GM19240 (cell line): Measurements from ENCODE around the gene ZNF236.

Experiments
- DNase-seq: peaks from one replicate; pipeline ENCODE4 v3.0.0; 2011; ENCODE audit warnings: low spot score; ENCODE audit not compliant: insufficient read length

ZNF236 gene

DNA sequence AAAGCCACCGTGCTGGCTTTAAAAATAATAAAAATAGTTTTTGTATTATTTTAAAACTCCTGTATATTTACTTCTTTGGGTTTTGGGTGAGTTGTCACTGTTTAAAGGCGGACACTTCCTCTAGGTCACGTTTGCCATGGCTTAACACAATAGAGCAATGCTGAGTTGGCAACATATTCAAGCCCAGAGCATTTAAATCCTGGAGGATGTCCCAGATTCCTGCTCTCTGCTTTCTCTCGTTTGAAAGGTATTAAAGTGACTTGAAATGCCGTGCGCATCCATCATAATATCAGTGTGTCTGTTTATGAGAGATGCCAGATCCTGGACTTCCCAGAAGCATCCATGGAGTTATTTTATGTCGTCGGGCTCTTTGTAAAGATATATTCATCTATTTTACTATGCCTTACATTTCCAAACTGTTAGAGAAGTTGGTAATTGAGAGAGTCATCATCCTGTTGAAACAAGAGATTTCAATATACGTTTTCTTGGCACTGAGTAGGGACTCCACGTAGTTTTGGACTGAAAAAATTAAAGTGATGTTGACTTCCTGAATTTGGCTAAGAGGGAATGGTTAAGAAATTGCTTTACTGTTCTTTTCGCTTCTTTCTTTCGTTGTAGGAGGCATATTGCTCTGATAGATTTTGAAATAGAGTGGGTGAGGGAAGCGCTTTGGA lies 150.6 kb downstream of the ZNF236 start:
- no peak for DNase-seq

DNA sequence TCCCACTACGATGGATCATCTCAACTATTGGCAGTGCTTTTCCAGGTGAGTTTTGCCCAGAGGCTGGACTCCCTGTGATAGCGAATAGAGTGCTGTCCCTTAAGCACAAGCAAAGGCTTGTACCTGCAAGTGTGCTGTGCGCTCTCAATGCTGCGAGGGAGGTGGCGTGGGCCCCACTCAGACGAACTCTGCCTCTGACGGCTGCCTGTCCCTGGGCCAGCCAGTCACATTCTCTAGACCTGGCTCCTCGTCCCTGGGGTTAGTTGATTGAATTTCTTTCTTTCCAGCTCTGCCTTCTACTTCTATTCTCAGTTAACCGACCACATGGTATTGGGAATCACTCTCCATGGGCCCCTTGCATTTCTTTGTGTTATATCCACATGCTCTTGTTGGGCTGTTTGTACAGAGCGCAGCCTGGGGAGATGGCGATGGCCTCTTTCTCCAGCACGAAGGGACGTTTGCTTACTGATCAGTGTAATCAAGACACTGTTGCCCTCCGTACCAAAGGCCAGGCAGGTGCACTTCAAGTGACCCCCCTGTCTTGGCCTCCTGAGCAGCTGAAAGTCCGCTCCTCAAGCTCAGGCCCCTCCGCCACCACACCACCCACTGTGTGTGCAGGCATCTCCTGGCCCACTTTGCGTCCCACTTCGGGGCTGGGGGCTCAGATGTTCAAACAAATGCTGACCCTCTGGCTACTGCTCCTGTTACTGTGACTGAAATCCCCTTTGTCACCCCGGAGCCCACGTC lies 151.3 kb downstream of the ZNF236 start:
- DNase-seq = no peak

DNA sequence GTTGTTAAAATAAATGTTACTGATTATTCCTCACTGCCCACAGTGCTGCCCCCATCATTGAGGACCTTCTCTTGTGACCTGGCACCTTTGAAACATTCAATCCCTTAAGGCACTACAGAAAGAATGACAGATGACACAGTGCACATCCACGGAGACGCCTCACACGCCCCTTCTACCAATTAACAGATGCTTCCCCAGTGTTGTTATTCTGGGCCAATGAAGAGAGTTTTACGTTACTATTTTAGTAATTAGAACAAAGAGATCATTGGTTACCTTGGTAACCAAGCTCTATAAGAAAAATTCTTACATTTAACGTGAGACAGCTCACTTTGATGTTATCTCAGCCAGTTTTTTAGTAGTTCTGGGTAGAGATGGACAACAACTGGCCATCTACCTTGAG lies 152.0 kb downstream of the ZNF236 start:
- no peak for DNase-seq

DNA sequence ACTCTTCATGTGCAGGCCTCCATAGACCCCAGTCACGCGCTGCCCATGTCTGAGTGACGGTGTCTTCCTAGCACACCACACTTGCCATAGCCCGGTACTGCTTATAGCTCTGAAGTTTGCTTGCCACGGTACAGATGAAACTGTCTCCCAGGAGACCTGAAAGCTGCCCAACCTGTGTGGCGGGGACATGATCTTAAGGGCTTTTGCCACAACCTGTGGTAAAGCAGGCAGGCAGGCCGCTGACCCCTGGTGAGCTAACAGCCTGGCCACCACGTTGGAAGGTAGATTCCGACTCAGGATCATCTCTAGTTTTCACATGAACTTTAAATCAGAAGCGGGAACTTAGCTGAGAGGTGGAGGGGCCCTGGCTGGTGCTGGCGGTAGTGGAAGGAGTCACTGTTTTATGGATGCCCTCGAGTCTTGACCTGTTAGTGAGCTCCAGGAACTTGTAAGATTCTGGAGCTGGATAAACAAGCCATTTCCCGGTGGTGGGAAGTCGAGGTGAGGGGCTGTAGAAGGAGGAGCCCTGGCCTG lies 153.3 kb downstream of the ZNF236 start:
- DNase-seq = no peak

DNA sequence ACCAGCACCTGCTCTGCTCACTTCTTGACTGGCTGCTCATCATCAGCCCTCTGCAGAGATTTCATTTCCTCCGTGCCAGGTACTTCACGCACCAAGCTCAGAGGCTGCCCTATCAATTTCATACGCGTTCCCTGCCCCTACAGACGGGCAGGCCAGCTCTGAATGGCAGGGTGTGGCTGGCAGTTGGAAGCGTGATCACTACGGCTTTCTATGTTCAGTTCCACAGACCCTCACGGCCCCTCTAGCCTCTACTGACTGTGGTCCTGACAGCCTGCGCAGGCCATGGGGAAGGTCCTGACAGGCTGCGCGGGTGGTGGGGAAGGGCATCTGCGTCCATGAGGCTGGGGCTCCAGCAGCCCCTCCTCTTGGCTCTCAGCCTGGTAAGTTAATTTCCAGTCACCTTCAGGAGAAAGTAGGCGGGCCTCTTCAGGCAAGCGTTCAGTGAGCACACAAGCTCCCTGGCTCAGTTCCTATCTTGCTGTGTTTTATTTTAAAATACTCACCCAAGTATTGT lies 154.8 kb downstream of the ZNF236 start:
- no peak for DNase-seq

DNA sequence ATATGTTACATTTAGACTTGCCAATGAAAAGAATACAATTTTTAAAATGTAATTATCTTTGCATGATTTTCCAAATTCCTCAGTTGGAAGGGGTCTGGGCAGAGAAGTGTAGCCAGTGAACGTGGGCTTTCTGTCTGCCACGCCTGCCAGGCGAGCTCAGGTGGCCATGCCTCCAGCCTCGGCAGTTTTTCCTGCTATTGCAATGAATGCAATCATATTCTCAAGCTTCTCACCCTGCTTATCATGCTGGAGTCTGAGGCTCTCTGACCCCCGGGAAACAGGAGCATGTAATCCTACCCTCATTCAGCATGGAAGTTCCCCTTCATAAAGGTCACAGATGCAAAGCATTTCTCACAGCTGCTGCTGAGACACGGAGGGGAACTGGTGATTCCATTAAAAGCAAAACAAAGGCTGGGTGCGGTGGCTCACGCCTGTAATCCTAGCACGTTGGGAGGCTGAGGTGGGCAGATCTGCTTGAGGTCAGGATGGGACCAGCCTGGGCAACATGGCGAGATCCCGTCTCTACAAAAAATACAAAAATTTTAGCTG lies 155.4 kb downstream of the ZNF236 start:
- no peak for DNase-seq

DNA sequence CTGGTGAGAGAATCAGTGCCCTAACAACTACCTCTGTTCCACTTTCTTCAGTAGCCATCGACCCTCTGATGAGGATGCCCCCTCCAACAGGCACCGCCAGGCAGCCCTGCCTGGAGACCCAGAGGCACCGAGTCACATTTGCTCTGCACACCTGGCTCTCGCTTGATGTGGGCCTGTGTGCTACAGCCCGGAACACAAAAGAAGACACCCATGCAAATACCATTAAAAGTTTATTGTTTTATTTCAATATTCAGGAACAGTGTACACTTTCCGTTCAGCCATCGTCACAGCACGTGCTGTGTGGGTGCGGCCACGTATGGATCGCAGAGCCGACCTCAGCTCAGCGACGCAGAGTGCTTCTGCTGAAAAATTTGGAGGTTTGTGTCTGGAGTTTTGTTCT lies 156.3 kb downstream of the ZNF236 start:
- no peak for DNase-seq

DNA sequence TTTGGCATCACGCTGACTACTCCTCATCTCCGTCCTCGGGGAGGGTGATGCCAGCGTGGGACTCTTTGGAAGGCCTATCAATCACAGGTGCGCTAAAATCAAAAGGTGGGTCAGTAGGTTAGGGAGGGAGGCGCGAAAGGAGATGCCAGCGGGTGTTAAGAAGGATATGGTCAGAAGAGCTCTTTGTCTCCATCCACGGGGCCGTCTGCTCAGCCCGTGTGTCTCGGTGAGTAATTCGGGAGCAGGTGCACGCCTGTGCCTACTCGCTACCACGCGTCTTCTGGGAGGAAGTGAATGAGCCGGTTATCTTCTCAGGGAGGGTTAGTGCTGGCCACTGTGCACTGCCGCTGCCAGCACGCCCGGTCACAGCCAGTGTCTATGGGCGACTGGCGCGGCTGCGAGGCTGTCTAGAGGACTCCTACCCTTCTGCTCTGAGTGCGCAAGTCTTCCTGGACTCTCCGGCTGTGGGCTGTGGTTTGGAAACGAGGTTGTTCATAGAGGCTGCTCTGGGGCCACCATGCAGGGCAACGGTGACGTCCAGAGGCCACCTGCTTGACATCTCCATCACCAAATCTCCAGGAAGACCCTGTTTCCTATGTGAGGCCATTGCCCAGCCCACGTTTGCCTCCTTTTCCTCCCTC lies 156.9 kb downstream of the ZNF236 start:
- no peak for DNase-seq

DNA sequence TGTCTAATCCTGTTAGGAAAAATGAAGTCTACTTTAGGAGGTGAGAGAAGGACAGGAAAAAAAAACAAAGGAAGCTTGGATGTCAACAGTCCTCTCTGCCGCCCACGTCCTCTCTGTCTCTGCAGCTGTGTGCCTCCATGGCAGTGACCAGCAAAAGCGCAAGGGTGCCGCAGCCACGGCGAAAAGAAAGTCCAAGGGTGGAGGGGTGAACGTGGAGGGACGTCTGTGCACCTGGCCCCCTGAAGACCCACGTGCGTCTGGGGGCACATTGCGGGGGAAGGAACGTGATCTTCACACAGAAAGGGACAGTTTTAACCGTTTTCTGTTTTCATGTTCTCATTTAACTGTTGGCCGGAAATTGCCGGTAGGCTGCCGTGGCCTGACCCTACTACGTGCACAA lies 157.5 kb downstream of the ZNF236 start:
- DNase-seq = no peak

DNA sequence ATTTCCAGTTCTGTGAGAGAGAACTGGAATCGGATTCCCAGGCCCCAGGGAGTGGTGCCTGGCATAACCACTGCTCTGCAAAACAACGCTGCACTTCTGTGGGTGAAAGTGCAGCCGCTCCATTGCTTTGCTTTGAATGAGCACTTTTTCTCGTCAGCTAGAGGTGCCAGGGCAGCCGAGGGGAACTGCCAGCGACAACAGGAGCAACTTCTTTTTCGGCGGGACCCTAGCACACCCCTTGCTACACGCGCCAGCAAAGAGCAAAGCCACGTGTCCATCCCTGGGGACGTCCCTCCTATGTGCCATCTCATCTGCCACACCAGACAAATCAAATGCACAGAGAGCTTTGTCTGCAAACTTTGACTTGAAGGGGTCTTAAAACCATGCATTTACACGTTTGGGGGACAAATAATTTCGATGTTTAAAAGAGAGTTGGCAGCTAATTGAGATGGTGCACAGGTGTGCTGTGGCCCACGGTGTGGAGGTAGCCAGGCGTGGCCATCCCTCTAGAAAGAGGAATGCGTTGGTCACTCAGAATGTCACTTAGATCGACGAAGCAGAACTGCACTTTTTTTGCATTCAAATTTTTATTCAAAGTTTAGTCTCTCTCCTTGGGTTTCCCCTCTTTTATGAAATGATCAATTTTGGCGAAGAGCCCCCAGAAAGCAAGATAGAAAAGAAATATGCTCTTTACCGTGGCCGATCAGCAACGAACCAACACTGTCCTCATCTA lies 158.5 kb downstream of the ZNF236 start:
- DNase-seq = no peak

DNA sequence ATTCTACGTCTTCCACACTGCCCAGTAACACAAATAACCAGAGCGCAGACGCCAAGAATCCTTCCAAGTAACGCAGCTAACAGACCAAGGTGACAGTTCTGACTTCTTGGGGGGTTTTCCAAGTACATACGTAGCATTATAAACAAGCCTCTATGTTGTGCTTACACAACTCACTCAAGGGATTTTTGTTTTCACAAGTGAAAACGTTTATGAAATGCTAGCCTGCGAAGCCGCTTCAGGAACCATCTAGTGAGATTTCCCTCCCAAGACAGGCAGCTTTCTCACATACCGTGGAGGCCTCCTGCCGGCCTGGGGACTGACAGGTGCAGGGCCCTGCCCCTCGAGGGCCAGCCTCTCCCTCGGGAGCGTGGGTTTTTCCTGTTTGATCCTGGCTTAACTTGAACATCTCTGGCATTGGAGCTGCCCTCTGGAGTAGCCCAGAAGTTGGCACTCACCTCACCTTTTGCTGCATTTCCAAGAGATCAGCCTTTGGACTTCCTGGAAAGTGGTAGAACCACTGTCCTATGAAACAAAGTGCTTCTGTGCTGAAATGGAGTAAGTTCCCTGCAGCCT lies 159.1 kb downstream of the ZNF236 start:
- DNase-seq = peak; percentile 27

DNA sequence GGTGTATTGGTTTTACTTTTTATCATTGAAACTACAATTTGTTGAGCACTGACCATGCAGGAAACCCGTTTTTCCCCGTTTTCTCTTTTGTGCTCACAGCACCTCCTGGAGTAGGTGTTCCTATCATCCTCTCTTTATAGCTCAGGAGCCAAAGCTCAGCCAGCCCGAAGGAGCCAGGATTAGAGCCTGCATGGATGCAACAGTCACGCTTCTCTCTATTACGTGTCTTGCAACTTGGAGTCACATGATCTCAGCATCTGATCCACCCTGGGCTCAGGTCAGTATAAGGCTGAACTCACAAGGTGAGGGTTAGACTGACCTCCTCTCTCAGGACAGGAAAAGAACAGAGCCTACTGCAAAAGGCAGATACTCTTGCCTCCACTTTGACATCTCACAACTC lies 159.7 kb downstream of the ZNF236 start:
- DNase-seq = no peak

DNA sequence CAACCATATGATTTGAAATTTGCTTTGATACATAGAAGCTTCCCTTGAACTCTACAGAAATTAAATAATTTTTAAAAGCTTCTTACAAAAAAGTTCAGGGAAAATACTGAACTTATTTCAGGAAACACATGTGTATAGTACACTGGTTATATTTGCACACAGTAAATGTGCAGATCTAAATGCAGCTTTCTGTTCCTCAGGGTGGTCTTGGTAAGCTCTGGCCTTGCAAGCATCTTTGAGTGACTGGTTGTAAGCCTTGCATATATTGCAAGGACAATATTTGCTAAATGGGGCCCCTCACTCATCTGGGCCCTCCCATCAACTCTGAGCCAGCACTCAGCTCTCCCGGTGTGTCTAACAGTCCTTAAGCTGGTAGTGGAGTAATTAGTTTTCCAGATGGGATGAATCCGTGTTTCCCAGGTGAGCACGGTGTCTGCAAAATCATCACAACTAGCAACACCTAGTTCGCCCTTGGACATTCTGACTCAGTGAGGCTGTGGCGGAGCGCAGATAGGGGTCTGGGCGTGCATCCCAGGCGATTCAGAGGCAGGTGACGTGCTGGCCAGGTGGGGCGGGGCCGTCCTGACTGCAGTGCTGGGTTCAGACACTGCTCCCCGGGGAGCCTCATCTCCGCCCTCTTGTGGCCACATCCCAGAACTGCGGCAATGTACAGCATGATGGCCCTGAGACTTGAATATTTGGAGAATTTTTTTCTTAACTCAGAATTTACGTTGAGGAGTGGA lies 160.7 kb downstream of the ZNF236 start:
- DNase-seq = peak; percentile 92

DNA sequence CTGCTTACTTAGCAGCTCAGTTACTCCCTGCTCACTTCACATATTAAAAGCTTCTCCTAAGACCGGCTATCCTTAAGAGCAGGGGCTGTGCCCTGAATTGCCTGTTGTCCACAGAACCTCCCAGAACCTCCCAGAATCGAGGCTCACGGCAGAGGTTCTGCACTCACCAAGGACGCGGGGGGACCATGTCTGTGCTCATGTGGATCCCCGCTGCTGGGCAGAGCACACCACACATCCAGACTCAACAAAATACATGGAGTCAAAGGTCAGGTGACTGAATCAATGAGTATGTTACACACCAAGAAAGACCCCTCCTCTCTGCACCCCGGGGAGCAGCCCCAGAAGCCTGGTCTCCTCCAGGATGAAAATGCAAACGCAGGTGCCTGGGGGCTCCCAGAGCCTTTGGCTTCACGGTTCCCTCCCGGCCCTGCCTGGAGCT lies 161.3 kb downstream of the ZNF236 start:
- no peak for DNase-seq

DNA sequence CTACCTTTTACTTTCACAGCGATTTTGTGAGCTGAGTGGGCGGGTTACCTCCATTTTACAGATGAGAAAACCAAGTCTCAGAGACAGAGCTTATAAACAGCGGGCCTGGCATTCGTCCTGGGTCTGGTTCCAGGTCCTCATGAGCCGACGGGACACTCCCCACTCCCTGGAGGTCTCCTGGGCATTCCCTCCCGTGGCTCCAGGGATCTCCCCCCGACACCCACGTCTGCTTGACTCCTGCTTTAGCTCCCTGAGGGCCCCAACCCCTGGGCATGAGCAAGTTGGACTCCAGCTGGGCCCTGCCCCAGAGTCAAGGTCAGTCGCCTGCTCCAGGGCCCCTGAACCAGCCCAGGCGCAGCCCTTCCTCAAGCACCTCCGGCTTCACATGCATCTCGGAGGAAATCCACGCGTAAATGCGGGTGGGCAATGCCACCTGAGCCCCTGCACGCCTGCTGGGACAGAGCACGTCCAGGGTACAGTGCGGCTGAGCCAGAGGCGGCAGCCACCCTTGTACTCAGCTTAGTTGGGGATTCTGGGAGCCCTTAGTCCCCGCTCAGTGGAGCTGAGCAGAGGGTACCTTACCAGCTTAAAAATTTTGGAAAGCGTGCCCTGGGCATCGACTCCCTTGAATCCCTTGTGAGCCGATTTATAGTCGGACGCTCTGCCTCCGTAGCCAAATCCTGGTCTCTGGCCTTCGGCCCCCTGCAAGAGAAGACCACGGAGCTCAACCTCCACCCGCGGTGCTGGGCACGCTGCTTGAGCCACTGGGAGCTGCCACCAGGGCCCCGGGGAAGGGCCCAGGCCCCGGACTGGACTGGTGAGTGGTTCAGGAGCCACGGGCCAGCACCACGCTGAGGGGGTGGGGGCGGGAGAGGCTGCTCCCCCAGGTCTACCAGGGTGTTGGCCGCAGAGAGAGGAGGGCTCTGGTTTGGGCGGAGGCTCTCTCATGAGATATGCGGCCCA lies 162.1 kb downstream of the ZNF236 start:
- DNase-seq = no peak

DNA sequence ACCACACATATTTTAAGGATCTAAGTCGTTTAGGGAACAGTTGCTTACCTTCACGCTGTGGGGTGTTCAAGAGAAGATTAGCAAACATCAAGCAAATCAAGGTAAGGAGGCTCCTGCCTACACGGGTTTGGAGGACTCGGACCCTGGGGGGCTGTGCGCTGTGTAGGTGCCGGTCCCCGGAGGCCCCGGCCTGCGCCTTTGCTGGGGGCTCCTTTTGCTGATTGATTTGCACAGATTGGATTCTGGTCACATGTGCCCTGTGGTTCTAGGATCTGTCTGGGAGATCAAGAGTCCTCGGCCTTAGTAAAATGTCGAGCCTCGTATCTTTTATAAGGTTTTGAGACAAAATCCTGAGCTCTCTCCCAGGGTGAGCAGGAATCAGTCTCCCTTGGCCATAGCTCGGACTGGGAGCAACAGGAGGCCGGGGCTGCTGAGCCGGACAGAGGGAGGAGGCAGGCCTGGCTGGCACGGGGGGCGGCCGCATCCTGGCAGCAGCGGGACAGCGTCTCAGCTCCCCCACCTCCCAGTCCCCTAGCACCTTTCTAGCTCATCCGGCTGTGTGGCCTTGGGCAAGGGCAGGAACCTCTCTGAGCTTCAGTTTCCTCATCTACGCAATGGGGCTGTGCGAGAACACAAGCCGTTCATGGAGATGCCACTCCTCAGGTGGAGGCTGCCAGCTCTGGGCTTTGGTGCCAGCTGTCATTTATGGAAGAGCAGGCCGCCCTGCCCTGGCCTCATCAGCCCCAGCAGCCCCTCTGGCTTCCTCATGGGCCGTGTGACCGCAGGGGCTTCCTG lies 163.0 kb downstream of the ZNF236 start:
- DNase-seq = no peak

DNA sequence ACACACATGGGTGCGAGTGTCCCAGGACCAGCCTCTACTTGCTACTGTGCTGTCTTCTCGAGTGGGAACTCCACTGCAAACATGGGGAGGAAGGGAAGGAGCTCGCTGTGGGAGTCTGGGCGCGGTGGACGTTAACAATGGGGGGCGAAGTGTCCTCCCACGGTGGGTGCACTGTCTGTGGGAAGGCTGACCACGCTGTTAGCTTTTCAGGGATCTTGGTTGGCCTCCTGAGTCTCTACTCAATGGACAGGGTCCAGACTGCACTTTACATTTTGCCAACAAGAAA lies 163.5 kb downstream of the ZNF236 start:
- DNase-seq = no peak

DNA sequence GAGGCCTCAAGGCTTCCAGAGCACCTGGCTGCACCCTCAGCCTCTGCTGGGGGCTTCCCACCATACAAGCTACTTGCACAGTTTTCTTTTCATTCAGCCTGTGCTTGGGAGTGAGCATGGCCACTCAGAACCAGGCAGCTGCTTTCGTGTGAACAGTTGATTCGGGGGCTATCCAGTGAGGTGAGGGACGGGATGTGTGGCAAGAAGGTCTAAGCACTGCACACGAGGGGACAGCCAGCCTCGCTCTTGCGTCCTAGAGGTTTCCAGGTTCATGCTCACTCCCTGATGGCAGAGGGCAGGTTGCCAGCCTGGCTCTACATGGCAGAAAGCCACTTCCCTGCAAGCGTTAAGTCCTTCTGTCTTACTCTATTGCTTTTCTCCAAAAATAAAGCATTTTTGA lies 164.0 kb downstream of the ZNF236 start:
- no peak for DNase-seq
